ENCODE data around the gene GALR3. TPM values are rescaled to one million over a fixed set of nuclear protein-coding genes. Genes with fewer than 3 reads are reported as not detected.

Gene GALR3
- polyA plus RNA-seq, 3 donors, result not detected

- no peak overlapping the region for H2AFZ ChIP-seq (ENCODE audit: insufficient read depth, low read depth, low read length, poor library complexity, severe bottlenecking)
- Mint-ChIP-seq H3K4me3 (no peak overlapping the region), H3K9me3 (peaks cover 0 to 7% (median 0%) of the 10 kb centered on the region in 7 donors), H3K4me1 (peaks cover 17% of the 10 kb centered on the region), H3K36me3 (no peaks in the 10 kb centered on the region), H3K27ac (no peak overlapping the region), H3K27me3 (ENCODE audit: low read depth in 3 of 3) (peaks cover 30 to 36% (median 34%) of the 10 kb centered on the region in 3 donors)
- H3K9ac ChIP-seq (ENCODE audit: insufficient read depth, low read length, poor library complexity, severe bottlenecking), result no peak overlapping the region
- WGBS (ENCODE audit: insufficient coverage), result 97% methylated on average over 15 of the region's 23 CpGs
- no peak overlapping the region for H3K27ac ChIP-seq (ENCODE audit: low read depth in 1 of 2, low read length in 2 of 2)
- H3K36me3 ChIP-seq (replicated peaks in 1 of 2; ENCODE audit: control insufficient read depth in 1 of 2, insufficient read depth in 2 of 2, low read length in 2 of 2), result no peaks in the 10 kb centered on the region
- H3K4me1 ChIP-seq (ENCODE audit: control insufficient read depth in 1 of 2, insufficient read depth in 2 of 2, low read length in 2 of 2), result peaks cover 16 to 20% of the 10 kb centered on the region in 2 donors
- no peak for DNase-seq
- no peak overlapping the region for H3K4me3 ChIP-seq (replicated peaks in 1 of 3; ENCODE audit: low read depth in 2 of 3, low read length in 3 of 3)
- no peaks in the 10 kb centered on the region for H3K79me2 ChIP-seq (ENCODE audit: insufficient read depth, low read length)
- no peaks in the 10 kb centered on the region for H4K20me1 ChIP-seq (ENCODE audit: insufficient read depth, low read length)
- no peak overlapping the region for H3K4me2 ChIP-seq (replicated peaks; ENCODE audit: extremely low read depth, low read length, poor library complexity, severe bottlenecking)
- TF ChIP-seq CTCF (IDR thresholded peaks at IDR 0.05), result no peak
- intact Hi-C loops (cut with micrococcal nuclease), result loop anchor here (1.0 to 10.0 kb wide), 4 partner anchors 47 to 151 kb away; no protein-coding TSS in a partner anchor
- H3K9me3 ChIP-seq (replicated peaks in 1 of 2; ENCODE audit: control insufficient read depth in 1 of 2, insufficient read depth in 1 of 2, low read length in 2 of 2), result no peaks in the 10 kb centered on the region
- H3K27me3 ChIP-seq (ENCODE audit: control insufficient read depth in 2 of 2, insufficient read depth in 2 of 2, low read length in 2 of 2), result peaks cover 7 to 27% of the 10 kb centered on the region in 2 donors
These were observed 6.5 kb upstream of the GALR3 start for GRCh38 chr22:37816543-37817180.

GRCh38 chr22:37817705-37818408 is 5.3 kb upstream of the GALR3 start:
- peak overlapping the region; percentile 85 for H3K4me2 ChIP-seq (replicated peaks; ENCODE audit: extremely low read depth, low read length, poor library complexity, severe bottlenecking)
- Mint-ChIP-seq H3K9me3 (peaks cover 0 to 7% (median 0%) of the 10 kb centered on the region in 7 donors), H3K4me3 (peak overlapping the region; percentile 55 to 89), H3K36me3 (no peaks in the 10 kb centered on the region), H3K27me3 (ENCODE audit: low read depth in 3 of 3) (peaks cover 32 to 36% (median 34%) of the 10 kb centered on the region in 3 donors), H3K4me1 (peaks cover 20% of the 10 kb centered on the region), H3K27ac (no peak overlapping the region)
- intact Hi-C loops (cut with micrococcal nuclease), result loop anchor here (1.0 to 10.0 kb wide), 4 partner anchors 45 to 149 kb away; no protein-coding TSS in a partner anchor
- peaks cover 7 to 28% of the 10 kb centered on the region in 2 donors for H3K27me3 ChIP-seq (ENCODE audit: control insufficient read depth in 2 of 2, insufficient read depth in 2 of 2, low read length in 2 of 2)
- peak overlapping the region; percentile 84 for H2AFZ ChIP-seq (ENCODE audit: insufficient read depth, low read depth, low read length, poor library complexity, severe bottlenecking)
- no peaks in the 10 kb centered on the region for H3K36me3 ChIP-seq (replicated peaks in 1 of 2; ENCODE audit: control insufficient read depth in 1 of 2, insufficient read depth in 2 of 2, low read length in 2 of 2)
- H3K27ac ChIP-seq (ENCODE audit: low read depth in 1 of 2, low read length in 2 of 2), result no peak overlapping the region
- H3K79me2 ChIP-seq (ENCODE audit: insufficient read depth, low read length), result no peaks in the 10 kb centered on the region
- peak overlapping the region; percentile 3 to 72 (median 10) for H3K4me3 ChIP-seq (replicated peaks in 1 of 3; ENCODE audit: low read depth in 2 of 3, low read length in 3 of 3)
- no peaks in the 10 kb centered on the region for H4K20me1 ChIP-seq (ENCODE audit: insufficient read depth, low read length)
- whole genome bisulfite sequencing (ENCODE audit: insufficient coverage), result 6% methylated on average over 16 of the region's 29 CpGs
- H3K9me3 ChIP-seq (replicated peaks in 1 of 2; ENCODE audit: control insufficient read depth in 1 of 2, insufficient read depth in 1 of 2, low read length in 2 of 2), result no peaks in the 10 kb centered on the region
- peaks cover 16 to 20% of the 10 kb centered on the region in 2 donors for H3K4me1 ChIP-seq (ENCODE audit: control insufficient read depth in 1 of 2, insufficient read depth in 2 of 2, low read length in 2 of 2)
- H3K9ac ChIP-seq (ENCODE audit: insufficient read depth, low read length, poor library complexity, severe bottlenecking), result peak overlapping the region; percentile 57
- peak; percentile 93 for TF ChIP-seq CTCF (IDR thresholded peaks at IDR 0.05)
- DNase-seq, result peak; percentile 68 to 74 (median 70)

Data from CD14-positive monocyte (primary cell).